HG03159 (cell line): ENCODE results near the gene NLGN1.

Experiments used
- ATAC-seq: cut with Tn5 transposase; IDR thresholded peaks from one replicate; pipeline ENCODE4 v1.9.1; 2021; ENCODE audit warnings: mild to moderate bottlenecking, moderate library complexity; ENCODE audit not compliant: unreplicated experiment

The NLGN1 gene

GRCh38 chr3:174126990-174127758 lies 729.6 kb downstream of the NLGN1 start:
- ATAC-seq = no peak

GRCh38 chr3:174132006-174132405 lies 734.5 kb downstream of the NLGN1 start:
- ATAC-seq = no peak

- no peak for ATAC-seq
These were observed 735.0 kb downstream of the NLGN1 start for GRCh38 chr3:174132421-174133042.

- ATAC-seq = no peak
These were observed 748.5 kb downstream of the NLGN1 start for GRCh38 chr3:174146008-174146407.

GRCh38 chr3:174147798-174148197 lies 750.3 kb downstream of the NLGN1 start:
- ATAC-seq = no peak

- ATAC-seq = no peak
These were observed 756.3 kb downstream of the NLGN1 start for GRCh38 chr3:174153871-174154270.

GRCh38 chr3:174156200-174156599 lies 758.7 kb downstream of the NLGN1 start:
- ATAC-seq = no peak

- no peak for ATAC-seq
These were observed 761.1 kb downstream of the NLGN1 start for GRCh38 chr3:174158674-174159073.

- ATAC-seq = no peak
These were observed 762.1 kb downstream of the NLGN1 start for GRCh38 chr3:174159604-174160003.

GRCh38 chr3:174162550-174162949 lies 765.0 kb downstream of the NLGN1 start:
- ATAC-seq = no peak

- no peak for ATAC-seq
These were observed 770.5 kb downstream of the NLGN1 start for GRCh38 chr3:174168026-174168425.

- no peak for ATAC-seq
These were observed 771.2 kb downstream of the NLGN1 start for GRCh38 chr3:174168538-174169254.

GRCh38 chr3:174169736-174170135 lies 772.2 kb downstream of the NLGN1 start:
- no peak for ATAC-seq

- ATAC-seq = no peak
These were observed 772.7 kb downstream of the NLGN1 start for GRCh38 chr3:174170248-174170647.

GRCh38 chr3:174186377-174186989 lies 788.9 kb downstream of the NLGN1 start:
- ATAC-seq = no peak

- peak; percentile 71 for ATAC-seq
These were observed 793.8 kb downstream of the NLGN1 start for GRCh38 chr3:174191380-174191779.

GRCh38 chr3:174191895-174192294 lies 794.4 kb downstream of the NLGN1 start:
- ATAC-seq = no peak

- no peak for ATAC-seq
These were observed 794.9 kb downstream of the NLGN1 start for GRCh38 chr3:174192471-174192870.

- no peak for ATAC-seq
These were observed 796.1 kb downstream of the NLGN1 start for GRCh38 chr3:174193604-174194003.

- ATAC-seq = no peak
These were observed 799.9 kb downstream of the NLGN1 start for GRCh38 chr3:174197416-174197815.

GRCh38 chr3:174198199-174198598 lies 800.7 kb downstream of the NLGN1 start:
- ATAC-seq = no peak
